NCI-H2029 (cell line): ENCODE data around the gene SUN1.
"Not testable (repeated sequence)": the region's sequence is repeated elsewhere in the genome, so short reads cannot be mapped to it uniquely, and the experiment has no call there.

Experiments used
- DNase-seq: peaks from one replicate; lab custom pipeline; 2025; lab: John Stamatoyannopoulos, UW

Gene SUN1

GRCh38 chr7:832167-832967 lies at the start of gene SUN1:
SUN1 (plus strand) TSS chr7:832476; CDS start chr7:832525, 49 bp downstream.
- DNase-seq = peak; percentile 17

GRCh38 chr7:782718-783449 lies 49.4 kb upstream of the SUN1 start:
- no peak for DNase-seq

- no peak for DNase-seq
Observed at GRCh38 chr7:783556-784490, 48.5 kb upstream of the SUN1 start.

GRCh38 chr7:784971-785370 lies 47.3 kb upstream of the SUN1 start:
- no peak for DNase-seq

GRCh38 chr7:785416-785815 lies 46.9 kb upstream of the SUN1 start:
- no peak for DNase-seq

- DNase-seq = peak; percentile 19
Observed at GRCh38 chr7:786472-787255, 45.6 kb upstream of the SUN1 start.

- no peak for DNase-seq
Observed at GRCh38 chr7:787332-788240, 44.7 kb upstream of the SUN1 start.

- DNase-seq = no peak
Observed at GRCh38 chr7:791519-791918, 40.8 kb upstream of the SUN1 start.

GRCh38 chr7:794207-794606 lies 38.1 kb upstream of the SUN1 start:
- DNase-seq = no peak

GRCh38 chr7:794671-795329 lies 37.5 kb upstream of the SUN1 start:
- DNase-seq = no peak

- not testable (repeated sequence) for DNase-seq
Observed at GRCh38 chr7:796434-797169, 35.7 kb upstream of the SUN1 start.

- no peak for DNase-seq
Observed at GRCh38 chr7:798921-799470, 33.3 kb upstream of the SUN1 start.

- no peak for DNase-seq
Observed at GRCh38 chr7:800692-801091, 31.6 kb upstream of the SUN1 start.

GRCh38 chr7:801351-801750 lies 30.9 kb upstream of the SUN1 start:
- DNase-seq = not testable (repeated sequence)

- DNase-seq = peak; percentile 97
Observed at GRCh38 chr7:801940-802381, 30.3 kb upstream of the SUN1 start.

- no peak for DNase-seq
Observed at GRCh38 chr7:802500-803242, 29.6 kb upstream of the SUN1 start.

- no peak for DNase-seq
Observed at GRCh38 chr7:803243-803635, 29.0 kb upstream of the SUN1 start.

- not testable (repeated sequence) for DNase-seq
Observed at GRCh38 chr7:803796-804195, 28.5 kb upstream of the SUN1 start.
